ENCODE measurements around the gene THPO.

Gene THPO

DNA sequence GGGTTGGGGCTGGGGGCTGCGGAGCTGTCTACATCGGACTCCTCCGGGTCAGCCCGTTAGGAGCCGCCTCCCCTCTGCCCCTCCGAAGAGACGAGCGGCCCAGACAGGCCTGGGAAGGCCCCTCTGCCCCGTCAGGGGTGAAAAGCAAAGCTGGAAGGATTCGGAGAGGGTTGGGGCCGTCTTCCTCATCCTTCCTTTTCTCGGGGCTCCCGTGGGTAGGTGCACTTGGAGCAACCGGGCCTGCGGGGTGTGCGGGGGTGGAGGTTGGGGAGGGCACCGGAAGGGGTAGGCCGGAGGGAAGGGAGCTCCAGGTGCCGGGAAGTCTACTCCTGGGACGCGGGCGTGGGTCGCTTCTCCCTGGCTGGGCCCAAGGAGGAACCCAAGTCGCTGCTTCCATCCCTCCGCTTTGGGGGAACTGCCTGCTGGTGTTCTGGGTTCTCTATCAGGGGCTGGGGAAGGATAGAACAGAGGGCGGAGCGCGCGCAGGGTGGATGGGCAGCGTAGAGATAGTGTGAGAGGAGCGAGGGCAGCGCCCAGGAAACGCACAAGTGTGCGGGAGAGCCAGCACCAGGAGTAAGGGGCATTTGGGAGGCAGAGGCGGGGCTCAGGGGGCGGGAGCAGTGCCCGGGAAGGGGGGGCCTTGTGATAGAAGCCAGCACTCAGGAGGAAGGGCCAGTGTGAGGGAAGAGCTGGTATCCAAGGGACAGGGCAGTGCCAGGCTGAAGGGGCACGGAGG lies 15.9 kb downstream of the THPO start:
- H3K4me1 Mint-ChIP-seq (ENCODE audit: low read depth), result peaks cover 21% of the 10 kb centered on the region
- peak overlapping the region; percentile 94 for H3K27ac Mint-ChIP-seq
- H3K27me3 Mint-ChIP-seq (ENCODE audit: low read depth), result peaks cover 9% of the 10 kb centered on the region
- peaks cover 23% of the 10 kb centered on the region for H3K36me3 Mint-ChIP-seq (ENCODE audit: low read depth)
- no peaks in the 10 kb centered on the region for H3K9me3 Mint-ChIP-seq
- H3K4me3 Mint-ChIP-seq, result peak overlapping the region; percentile 94

DNA sequence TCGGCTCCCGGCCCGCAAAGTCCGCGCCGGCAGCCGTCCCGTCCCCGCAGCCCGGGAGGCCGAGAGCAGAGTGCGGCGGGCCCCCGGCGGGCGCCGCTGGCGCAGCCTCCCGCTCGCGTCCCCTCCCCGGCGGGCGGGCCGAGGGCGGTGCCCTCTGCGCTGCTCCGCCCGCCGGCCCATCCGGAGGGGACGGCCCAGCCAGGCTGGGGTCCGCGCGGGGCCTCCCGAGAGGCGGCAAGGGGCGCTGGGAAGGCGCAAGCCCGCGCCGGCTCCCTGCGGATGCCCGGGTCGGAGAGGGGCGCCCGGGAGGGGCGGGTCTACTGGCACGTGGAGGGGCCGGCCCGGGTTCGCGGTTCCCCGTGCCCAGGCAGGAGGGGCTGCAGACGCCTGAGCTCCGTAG lies 16.5 kb downstream of the THPO start, which contains the start of the genes CLCN2 and POLR2H:
Gene CLCN2, minus strand, starts transcription at position 74 of the 400 bp plus-strand sequence. CDS start 126 bp downstream, outside the sequence.
Gene POLR2H, plus strand, starts transcription at position 179 of the 400 bp plus-strand sequence. CDS start 1,783 bp downstream, outside the sequence.
- Mint-ChIP-seq H3K36me3 (ENCODE audit: low read depth) (peaks cover 18% of the 10 kb centered on the region), H3K9me3 (no peaks in the 10 kb centered on the region)

DNA sequence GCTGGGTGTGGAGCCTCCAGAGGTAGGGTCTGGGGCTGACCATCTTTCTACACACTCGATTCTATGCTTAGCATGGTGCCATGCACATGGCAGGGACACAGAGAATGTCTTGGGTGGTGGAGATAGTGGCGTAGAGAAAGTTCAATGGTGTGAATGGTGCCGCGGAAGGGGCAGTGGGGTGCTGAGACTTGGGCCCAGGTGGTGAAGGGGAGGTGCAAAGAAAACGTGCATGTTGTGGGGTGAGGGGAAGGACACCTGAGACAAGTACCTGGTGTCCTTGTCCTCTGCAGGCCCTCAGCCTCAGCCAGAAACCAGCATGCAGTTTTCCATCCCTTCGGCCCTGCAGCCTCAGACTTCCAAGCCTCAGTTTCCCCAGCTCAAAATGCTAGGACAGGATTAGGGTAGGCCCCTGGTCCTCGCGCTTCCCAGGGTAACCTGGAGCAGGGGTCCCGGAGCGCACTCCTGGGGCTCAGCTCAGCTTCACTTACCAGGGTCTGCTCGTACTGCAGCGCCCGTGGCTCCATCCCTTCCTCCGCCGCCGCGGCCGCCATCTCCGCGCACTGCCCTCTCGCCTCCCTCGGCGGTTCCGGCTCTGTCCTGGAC lies 17.0 kb downstream of the THPO start:
- no peaks in the 10 kb centered on the region for H3K9me3 Mint-ChIP-seq
- peaks cover 16% of the 10 kb centered on the region for H3K36me3 Mint-ChIP-seq (ENCODE audit: low read depth)
- peak overlapping the region; percentile 83 for H3K4me3 Mint-ChIP-seq
- H3K27ac Mint-ChIP-seq, result peak overlapping the region; percentile 55
- H3K27me3 Mint-ChIP-seq (ENCODE audit: low read depth), result peaks cover 9% of the 10 kb centered on the region
- peaks cover 20% of the 10 kb centered on the region for H3K4me1 Mint-ChIP-seq (ENCODE audit: low read depth)

More for the DNA sequence above, 16.5 kb downstream of the THPO start, which contains the start of the genes CLCN2 and POLR2H:
- H3K27me3 Mint-ChIP-seq (ENCODE audit: low read depth), result peaks cover 9% of the 10 kb centered on the region
- peak within 1 kb of the TSS; percentile 94 for H3K27ac Mint-ChIP-seq
- peaks cover 20% of the 10 kb centered on the region for H3K4me1 Mint-ChIP-seq (ENCODE audit: low read depth)
- peak within 1 kb of the TSS; percentile 94 for H3K4me3 Mint-ChIP-seq

DNA sequence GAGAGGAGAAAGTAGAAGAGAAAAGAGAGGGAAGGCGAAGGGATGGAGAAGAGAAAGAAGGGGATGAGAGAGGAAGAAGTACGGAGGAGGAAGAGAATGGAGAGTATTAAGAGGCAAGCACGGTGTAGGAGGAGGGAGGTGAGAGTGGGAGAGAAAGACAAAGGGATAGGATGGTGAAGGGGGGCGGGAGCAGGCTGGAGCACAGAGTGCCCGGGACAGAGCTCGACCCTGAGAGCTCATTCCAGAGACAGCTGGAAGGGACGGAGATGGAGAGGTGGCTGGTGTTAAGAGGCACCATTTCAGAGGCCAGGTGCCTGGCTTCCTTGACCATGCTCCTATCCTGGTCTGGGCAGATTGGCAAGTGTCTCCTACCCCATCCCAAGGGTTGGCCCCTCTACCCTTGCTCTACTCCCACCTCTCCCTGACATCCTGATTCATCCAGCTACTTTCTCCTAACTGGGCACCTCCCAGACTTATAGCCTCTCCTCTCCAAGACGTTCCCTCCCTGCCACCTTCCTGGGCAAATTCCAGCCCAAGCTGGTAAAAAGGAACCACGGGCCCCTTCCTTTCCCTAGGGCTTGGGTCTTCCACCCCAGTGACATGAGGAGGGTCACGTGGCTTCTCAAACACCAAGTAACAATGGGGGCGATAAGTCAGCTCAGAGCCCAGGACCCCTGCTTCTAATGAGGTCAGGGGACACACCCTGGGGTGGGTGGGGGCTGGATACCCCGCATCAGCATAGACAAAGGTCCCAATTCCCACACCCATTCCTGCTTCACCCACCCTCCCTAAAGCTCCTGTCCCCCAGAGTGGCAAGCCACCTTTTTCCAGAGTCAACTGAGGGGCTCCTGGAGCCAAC lies 17.7 kb downstream of the THPO start:
- H3K36me3 Mint-ChIP-seq (ENCODE audit: low read depth), result peaks cover 13% of the 10 kb centered on the region
- H3K4me3 Mint-ChIP-seq, result peak overlapping the region; percentile 83
- peak overlapping the region; percentile 55 for H3K27ac Mint-ChIP-seq
- peaks cover 9% of the 10 kb centered on the region for H3K27me3 Mint-ChIP-seq (ENCODE audit: low read depth)
- H3K4me1 Mint-ChIP-seq (ENCODE audit: low read depth), result peaks cover 19% of the 10 kb centered on the region
- H3K9me3 Mint-ChIP-seq, result no peaks in the 10 kb centered on the region

GRCh38 chr3:184359610-184360009 lies 18.4 kb downstream of the THPO start:
- Mint-ChIP-seq H3K36me3 (ENCODE audit: low read depth) (peaks cover 6% of the 10 kb centered on the region), H3K27ac (no peak overlapping the region), H3K4me1 (ENCODE audit: low read depth) (peaks cover 12% of the 10 kb centered on the region), H3K9me3 (no peaks in the 10 kb centered on the region), H3K4me3 (peak overlapping the region; percentile 78), H3K27me3 (ENCODE audit: low read depth) (peaks cover 9% of the 10 kb centered on the region)

- no peaks in the 10 kb centered on the region for H3K9me3 Mint-ChIP-seq
- H3K4me3 Mint-ChIP-seq, result no peak overlapping the region
- H3K27ac Mint-ChIP-seq, result no peak overlapping the region
- peaks cover 9% of the 10 kb centered on the region for H3K27me3 Mint-ChIP-seq (ENCODE audit: low read depth)
- peaks cover 3% of the 10 kb centered on the region for H3K36me3 Mint-ChIP-seq (ENCODE audit: low read depth)
- H3K4me1 Mint-ChIP-seq (ENCODE audit: low read depth), result peaks cover 8% of the 10 kb centered on the region
These were observed 19.1 kb downstream of the THPO start for GRCh38 chr3:184358921-184359350.

DNA sequence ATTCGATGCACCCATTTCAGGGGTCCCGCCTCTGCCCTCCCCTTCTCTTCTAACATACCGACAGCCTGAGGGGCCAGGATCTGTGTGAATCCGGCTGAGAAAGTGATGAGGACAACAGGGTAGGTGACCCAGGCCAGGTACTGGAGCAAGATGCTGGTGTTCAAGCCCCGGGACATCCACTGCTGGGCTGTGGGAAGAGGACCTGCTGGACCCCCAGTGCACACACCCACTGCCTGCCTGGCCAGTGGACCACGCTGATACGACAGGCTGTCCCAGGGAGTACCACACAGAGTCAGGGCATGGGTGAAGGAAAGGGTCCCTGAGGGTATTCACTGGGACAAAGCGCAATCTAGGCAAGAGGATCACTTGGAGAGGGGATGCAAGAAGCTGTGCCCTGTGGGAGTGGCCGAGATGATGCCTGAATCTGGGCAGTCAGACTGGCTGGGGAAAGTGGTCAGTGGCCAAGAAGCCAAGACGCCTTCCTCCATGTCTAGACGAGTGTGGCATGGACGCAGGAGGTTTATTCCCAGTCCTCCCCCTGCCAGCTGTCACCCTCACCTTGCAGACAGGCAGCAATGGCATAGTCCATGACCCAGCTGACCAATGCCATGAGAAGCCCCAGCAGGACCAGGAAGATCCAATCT lies 19.8 kb downstream of the THPO start:
- no peak overlapping the region for H3K4me3 Mint-ChIP-seq
- H3K27me3 Mint-ChIP-seq (ENCODE audit: low read depth), result peaks cover 9% of the 10 kb centered on the region
- peaks cover 2% of the 10 kb centered on the region for H3K36me3 Mint-ChIP-seq (ENCODE audit: low read depth)
- H3K4me1 Mint-ChIP-seq (ENCODE audit: low read depth), result peaks cover 4% of the 10 kb centered on the region
- no peak overlapping the region for H3K27ac Mint-ChIP-seq
- H3K9me3 Mint-ChIP-seq, result no peaks in the 10 kb centered on the region

- H3K4me1 Mint-ChIP-seq (ENCODE audit: low read depth), result peaks cover 4% of the 10 kb centered on the region
- no peaks in the 10 kb centered on the region for H3K9me3 Mint-ChIP-seq
- no peak overlapping the region for H3K27ac Mint-ChIP-seq
- no peaks in the 10 kb centered on the region for H3K36me3 Mint-ChIP-seq (ENCODE audit: low read depth)
- peaks cover 9% of the 10 kb centered on the region for H3K27me3 Mint-ChIP-seq (ENCODE audit: low read depth)
- no peak overlapping the region for H3K4me3 Mint-ChIP-seq
These were observed 20.5 kb downstream of the THPO start for GRCh38 chr3:184357248-184358123.

- Mint-ChIP-seq H3K36me3 (ENCODE audit: low read depth) (no peaks in the 10 kb centered on the region), H3K4me3 (no peak overlapping the region), H3K27ac (no peak overlapping the region), H3K9me3 (no peaks in the 10 kb centered on the region), H3K27me3 (ENCODE audit: low read depth) (peaks cover 8% of the 10 kb centered on the region), H3K4me1 (ENCODE audit: low read depth) (peaks cover 1% of the 10 kb centered on the region)
These were observed 22.6 kb downstream of the THPO start for GRCh38 chr3:184355261-184356040.

DNA sequence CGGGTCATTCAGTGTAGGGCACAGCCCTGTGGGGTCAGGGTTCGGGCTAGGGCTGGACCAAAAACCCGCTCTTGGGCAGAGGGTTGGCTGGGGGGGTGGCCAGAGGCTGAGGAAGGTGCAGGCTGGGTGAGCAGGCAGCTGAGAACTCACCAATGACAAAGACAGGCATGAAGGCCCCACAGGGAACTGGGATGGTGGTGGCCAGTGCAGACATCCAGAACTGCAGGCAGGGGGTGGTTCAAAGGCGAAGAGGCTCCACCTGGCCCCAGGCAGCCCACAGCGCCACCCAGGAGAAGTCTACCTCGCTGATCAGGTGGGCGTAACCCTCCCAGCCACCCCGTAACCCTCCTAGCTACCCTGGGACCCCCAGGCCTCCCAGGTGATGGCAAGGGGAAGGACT lies 23.3 kb downstream of the THPO start:
- Mint-ChIP-seq H3K4me3 (no peak overlapping the region), H3K27ac (no peak overlapping the region)

GRCh38 chr3:184354121-184354728 lies 23.8 kb downstream of the THPO start:
- no peaks in the 10 kb centered on the region for H3K9me3 Mint-ChIP-seq
- H3K4me3 Mint-ChIP-seq, result no peak overlapping the region
- H3K4me1 Mint-ChIP-seq (ENCODE audit: low read depth), result no peaks in the 10 kb centered on the region
- no peaks in the 10 kb centered on the region for H3K27me3 Mint-ChIP-seq (ENCODE audit: low read depth)
- no peak overlapping the region for H3K27ac Mint-ChIP-seq
- no peaks in the 10 kb centered on the region for H3K36me3 Mint-ChIP-seq (ENCODE audit: low read depth)

More for the DNA sequence above, 23.3 kb downstream of the THPO start:
- H3K27me3 Mint-ChIP-seq (ENCODE audit: low read depth), result peaks cover 1% of the 10 kb centered on the region
- no peaks in the 10 kb centered on the region for H3K36me3 Mint-ChIP-seq (ENCODE audit: low read depth)
- H3K4me1 Mint-ChIP-seq (ENCODE audit: low read depth), result no peaks in the 10 kb centered on the region
- no peaks in the 10 kb centered on the region for H3K9me3 Mint-ChIP-seq

GRCh38 chr3:184353546-184353941 lies 24.5 kb downstream of the THPO start:
- Mint-ChIP-seq H3K36me3 (ENCODE audit: low read depth) (no peaks in the 10 kb centered on the region), H3K27ac (no peak overlapping the region), H3K4me3 (no peak overlapping the region)

More at GRCh38 chr3:184353546-184353941, 24.5 kb downstream of the THPO start:
- H3K27me3 Mint-ChIP-seq (ENCODE audit: low read depth), result no peaks in the 10 kb centered on the region
- no peaks in the 10 kb centered on the region for H3K4me1 Mint-ChIP-seq (ENCODE audit: low read depth)
- H3K9me3 Mint-ChIP-seq, result no peaks in the 10 kb centered on the region
